NB4 (cell line): Measurements from ENCODE around the gene CABLES2.

Source experiments
- DNase-seq: peaks from one replicate; pipeline ENCODE4 v3.0.0; 2010; ENCODE audit warnings: low read depth
- H3K4me3 ChIP-seq: one replicate; pipeline ENCODE4 v1.5.1; 2011; ENCODE audit warnings: mild to moderate bottlenecking, low read depth, low read length, moderate library complexity
- CTCF ChIP-seq: IDR thresholded peaks from one replicate; pipeline ENCODE4 v1.5.1; 2012; ENCODE audit warnings: low read depth, low read length
- MAX ChIP-seq: IDR thresholded peaks from 2 replicates; pipeline ENCODE4 v1.6.1; 2011; ENCODE audit warnings: low read depth, low read length
- MYC ChIP-seq: IDR thresholded peaks from 2 replicates; pipeline ENCODE4 v1.6.1; 2011; ENCODE audit warnings: low read depth, low read length
- POLR2A ChIP-seq: IDR thresholded peaks from 2 replicates; pipeline ENCODE4 v1.6.1; 2011; ENCODE audit warnings: mild to moderate bottlenecking; ENCODE audit not compliant: insufficient read length; ENCODE audit errors: extremely low read depth

The CABLES2 gene

DNA sequence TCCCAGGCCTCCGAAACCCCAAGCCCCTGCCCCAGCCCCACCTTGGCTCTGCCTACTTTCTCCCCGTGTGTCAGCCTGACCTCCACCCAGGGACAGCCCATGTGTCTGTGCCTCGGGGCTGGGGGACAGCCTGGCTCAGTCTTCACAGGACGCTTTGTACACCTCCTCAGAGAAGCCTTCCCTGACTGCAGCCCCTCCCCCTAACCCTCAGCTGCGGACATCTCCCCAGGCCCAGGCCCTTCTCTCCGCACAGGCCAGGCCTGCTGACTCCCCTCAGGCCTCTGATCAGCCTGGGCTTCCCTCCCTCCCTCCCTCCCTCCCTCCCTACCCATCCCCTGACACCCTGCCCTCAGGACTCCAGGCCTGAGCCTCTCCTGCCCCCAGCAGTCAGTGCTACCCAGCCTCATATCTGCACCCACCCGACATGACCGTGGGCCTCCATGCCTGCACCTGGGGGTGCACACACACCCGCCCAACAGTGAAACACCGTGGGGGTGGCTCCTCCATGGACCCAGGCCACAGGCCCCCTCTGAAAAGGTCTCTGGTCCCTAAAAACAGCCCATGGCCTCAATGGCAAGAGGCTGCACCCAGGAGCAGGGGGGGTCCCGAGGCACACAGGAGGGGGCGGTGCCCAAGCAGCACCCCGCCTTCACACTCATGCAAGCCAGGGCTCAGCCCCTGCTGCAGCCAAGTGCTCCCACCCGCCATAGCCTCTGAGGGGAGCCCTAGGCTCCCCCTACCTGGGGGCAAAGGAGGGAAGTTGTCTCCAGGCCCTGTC lies 52.9 kb downstream of the CABLES2 start:
- H3K4me3 ChIP-seq = no peak overlapping the region
- no peak for TF ChIP-seq POLR2A
- no peak for TF ChIP-seq CTCF
- no peak for TF ChIP-seq MYC
- no peak for TF ChIP-seq MAX
- DNase-seq = no peak

- TF ChIP-seq MAX (no peak), MYC (no peak), POLR2A (no peak), CTCF (no peak)
- DNase-seq = no peak
- no peak overlapping the region for H3K4me3 ChIP-seq
Observed at GRCh38 chr20:62353289-62354030, 53.6 kb downstream of the CABLES2 start.

GRCh38 chr20:62352402-62353288 lies 54.4 kb downstream of the CABLES2 start:
- TF ChIP-seq MAX = no peak
- no peak for DNase-seq
- H3K4me3 ChIP-seq = no peak overlapping the region

GRCh38 chr20:62351469-62352401 lies 55.4 kb downstream of the CABLES2 start:
- no peak overlapping the region for H3K4me3 ChIP-seq
- no peak for TF ChIP-seq MAX
- no peak for TF ChIP-seq MYC
- no peak for TF ChIP-seq POLR2A
- no peak for TF ChIP-seq CTCF
- DNase-seq = no peak

GRCh38 chr20:62350629-62351422 lies 56.3 kb downstream of the CABLES2 start:
- TF ChIP-seq POLR2A = no peak
- no peak for TF ChIP-seq MYC
- TF ChIP-seq CTCF = no peak
- no peak for TF ChIP-seq MAX
- DNase-seq = no peak
- H3K4me3 ChIP-seq = no peak overlapping the region
